GM21381 (cell line): ENCODE measurements around the gene TET3.

Source experiments
- ATAC-seq: cut with Tn5 transposase; IDR thresholded peaks from one replicate; pipeline ENCODE4 v1.9.1; 2021; ENCODE audit warnings: mild to moderate bottlenecking, moderate library complexity; ENCODE audit not compliant: unreplicated experiment

TET3 gene

GRCh38 chr2:73986085-73986681, 1.5 kb downstream of the TET3 start:
- ATAC-seq, result no peak

DNA sequence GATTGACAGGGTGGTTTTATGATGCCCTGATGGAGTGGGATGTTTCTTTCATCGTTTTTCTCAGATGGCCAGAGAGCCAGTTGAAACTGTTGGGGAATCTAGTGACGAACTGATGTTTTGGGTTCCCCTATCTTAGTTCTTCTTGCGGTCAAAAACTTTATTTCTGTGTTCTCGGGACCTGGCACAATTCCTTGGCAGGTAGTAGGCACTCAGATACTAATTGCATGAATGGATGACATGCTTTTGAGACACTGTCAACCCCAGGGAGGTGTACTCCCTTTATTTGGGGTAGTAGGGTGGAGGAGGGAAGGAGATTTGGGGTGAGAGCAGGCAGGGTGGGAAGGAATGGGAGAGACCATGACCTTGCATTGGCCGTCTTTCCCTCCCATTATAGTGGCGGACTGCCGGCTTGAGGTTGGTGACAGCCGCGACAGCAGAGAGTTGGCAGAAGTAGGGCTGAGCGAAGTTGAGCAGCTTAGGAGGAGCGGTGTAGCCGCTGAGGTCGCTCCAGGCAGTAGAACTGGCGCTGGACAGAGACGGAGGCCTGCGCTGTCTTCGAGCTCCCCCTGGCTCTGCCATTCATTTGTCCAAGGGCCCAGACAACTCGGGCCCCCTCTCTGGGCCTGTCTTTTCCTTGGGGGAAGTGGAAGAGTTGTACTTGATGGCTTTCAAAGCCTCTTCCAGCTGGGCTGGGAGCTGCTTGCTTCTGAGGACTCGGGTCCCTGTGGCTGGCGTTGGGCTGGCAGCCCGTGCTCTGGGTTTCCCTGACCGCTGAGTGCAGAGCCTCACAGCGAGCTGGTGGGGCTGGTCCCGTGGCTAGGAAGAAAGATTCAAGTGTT, 2.6 kb downstream of the TET3 start:
- no peak for ATAC-seq

GRCh38 chr2:73987948-73988700, 3.4 kb downstream of the TET3 start:
- ATAC-seq, result no peak

- no peak for ATAC-seq
Measured at GRCh38 chr2:73989972-73990371, 5.3 kb downstream of the TET3 start.

GRCh38 chr2:73990531-73990930, 5.8 kb downstream of the TET3 start:
- no peak for ATAC-seq

- ATAC-seq, result no peak
Measured at GRCh38 chr2:73992036-73992435, 7.3 kb downstream of the TET3 start.

DNA sequence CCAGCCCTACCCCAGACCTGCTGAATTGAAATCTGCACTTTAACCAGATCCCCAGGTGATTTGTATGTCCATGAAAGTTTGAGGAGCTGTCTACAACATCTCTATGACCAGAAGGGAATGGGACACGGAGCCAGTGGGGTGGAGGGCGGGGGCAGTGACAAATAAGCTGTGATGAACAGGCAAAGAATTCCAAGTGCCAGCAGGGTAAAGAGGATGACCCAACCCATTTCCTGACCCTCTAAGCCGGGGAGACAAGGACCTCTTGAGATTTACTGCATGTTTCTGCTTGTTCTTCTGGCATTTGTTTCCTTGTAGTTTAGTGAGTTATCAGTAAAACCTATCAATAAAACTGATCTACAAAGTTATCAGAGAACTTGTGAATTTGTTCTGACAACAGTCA, 8.7 kb downstream of the TET3 start:
- no peak for ATAC-seq

GRCh38 chr2:73993778-73994177, 9.1 kb downstream of the TET3 start:
- ATAC-seq, result no peak

DNA sequence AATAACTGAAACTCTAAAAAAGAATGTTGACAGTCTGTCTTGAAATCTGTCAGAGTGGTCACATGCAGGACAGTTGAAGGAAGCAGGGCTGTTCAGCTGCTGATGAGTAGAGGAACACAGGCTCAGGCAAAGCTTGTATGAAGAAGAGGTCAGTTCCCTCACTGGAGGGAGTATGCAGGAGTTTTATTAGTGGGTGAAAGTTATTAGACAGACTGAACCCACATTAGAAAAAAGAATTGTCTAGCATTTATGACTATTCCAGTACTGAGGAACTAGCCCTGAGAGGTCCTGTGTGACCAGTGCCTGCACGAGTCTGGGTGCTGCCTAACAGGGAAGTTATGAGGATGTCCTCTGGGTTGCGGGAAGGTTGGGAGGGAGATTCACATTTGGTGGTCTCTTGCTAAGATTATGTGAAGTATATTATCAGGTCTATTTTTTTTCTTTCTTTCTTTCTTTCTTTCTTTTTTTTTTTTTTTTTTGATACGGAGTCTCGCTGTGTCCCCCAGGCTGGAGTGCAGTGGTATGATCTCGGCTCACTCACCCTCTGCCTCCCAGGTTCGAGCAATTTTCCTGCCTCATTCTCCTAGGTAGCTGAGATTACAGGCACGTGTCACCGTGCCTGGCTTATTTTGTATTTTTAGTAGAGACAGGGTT, 9.6 kb downstream of the TET3 start:
- ATAC-seq, result no peak

DNA sequence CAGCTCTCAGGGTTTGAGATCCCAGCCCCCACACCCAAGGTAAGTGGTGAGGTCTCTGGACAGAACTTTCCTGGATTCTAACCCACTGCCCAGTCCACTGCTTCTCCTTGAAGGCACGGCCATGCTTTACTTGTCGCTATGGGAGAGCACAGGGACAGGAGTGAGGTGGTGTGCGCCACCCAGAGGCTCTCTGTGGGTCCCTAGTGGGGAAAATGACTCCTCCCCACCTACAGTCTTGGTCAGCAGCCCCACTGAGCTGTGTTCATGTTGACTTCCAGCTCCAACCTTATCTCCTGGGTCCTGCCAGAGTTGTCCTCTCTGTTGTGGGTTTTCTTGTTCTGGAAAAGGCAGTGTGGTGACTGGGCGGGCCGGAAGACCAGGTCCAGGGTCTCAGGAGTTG, 11.1 kb downstream of the TET3 start:
- no peak for ATAC-seq

- no peak for ATAC-seq
Measured at GRCh38 chr2:73997813-73998212, 13.1 kb downstream of the TET3 start.

GRCh38 chr2:73998451-73998850, 13.7 kb downstream of the TET3 start:
- ATAC-seq, result no peak

- no peak for ATAC-seq
Measured at GRCh38 chr2:73998933-73999332, 14.2 kb downstream of the TET3 start.

- ATAC-seq, result no peak
Measured at GRCh38 chr2:73999881-74000597, 15.3 kb downstream of the TET3 start.

- ATAC-seq, result no peak
Measured at GRCh38 chr2:74000666-74001065, 16.0 kb downstream of the TET3 start.

DNA sequence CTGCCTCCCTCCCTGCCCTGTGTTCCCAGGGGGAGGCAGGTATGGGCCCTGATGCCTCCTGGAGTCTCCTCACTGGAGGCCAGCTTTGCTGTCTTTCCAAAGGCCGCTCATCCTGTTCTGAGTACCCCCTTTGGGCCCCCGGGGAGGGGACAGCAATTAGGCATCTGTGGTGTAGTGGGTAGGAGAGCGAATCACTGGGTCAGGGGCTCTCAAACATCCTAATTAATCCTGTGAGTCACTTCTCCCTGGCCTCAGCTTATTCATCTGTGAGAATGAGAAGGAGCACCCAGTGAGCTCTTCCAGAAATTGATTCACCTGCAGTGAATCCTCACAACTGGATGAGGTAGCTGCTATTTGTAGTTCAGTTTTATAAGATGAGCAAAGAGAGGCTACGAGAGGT, 16.4 kb downstream of the TET3 start:
- no peak for ATAC-seq

DNA sequence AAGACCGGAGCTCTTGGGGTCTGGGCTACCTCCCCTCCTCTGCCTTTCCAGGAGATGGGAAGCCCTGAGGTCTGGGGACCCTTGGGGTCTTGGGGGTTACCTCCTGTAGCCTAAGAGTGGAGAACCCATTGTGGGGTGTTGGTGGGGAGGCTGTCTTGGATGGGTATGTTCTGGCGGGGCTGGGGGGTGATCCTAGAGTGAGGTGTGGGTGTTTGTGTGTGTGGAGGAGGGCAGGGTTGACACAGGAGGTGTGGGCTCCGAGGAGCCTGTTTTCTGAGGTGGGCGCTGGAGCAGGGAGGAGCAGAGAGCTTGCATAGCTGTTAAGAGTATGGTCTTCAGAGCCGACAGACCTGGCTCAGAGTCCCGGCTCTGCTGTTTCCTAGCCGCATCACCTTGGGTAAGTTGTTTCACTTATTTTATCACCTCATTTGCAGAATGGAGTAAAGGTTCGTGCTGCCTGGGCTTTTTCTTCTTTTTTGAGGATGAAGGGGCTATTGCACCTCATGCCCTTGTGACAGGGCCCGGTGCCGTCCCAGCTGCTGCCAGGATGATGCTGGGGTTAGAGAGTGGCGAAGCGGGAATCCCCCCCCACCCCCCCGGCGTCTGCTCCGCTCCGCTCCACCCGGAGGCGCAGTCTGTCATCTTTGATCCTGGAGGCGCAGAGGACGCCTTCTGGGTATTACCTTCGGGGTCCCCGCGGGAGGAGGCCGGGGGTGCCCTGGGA, 17.2 kb downstream of the TET3 start:
- ATAC-seq, result no peak

DNA sequence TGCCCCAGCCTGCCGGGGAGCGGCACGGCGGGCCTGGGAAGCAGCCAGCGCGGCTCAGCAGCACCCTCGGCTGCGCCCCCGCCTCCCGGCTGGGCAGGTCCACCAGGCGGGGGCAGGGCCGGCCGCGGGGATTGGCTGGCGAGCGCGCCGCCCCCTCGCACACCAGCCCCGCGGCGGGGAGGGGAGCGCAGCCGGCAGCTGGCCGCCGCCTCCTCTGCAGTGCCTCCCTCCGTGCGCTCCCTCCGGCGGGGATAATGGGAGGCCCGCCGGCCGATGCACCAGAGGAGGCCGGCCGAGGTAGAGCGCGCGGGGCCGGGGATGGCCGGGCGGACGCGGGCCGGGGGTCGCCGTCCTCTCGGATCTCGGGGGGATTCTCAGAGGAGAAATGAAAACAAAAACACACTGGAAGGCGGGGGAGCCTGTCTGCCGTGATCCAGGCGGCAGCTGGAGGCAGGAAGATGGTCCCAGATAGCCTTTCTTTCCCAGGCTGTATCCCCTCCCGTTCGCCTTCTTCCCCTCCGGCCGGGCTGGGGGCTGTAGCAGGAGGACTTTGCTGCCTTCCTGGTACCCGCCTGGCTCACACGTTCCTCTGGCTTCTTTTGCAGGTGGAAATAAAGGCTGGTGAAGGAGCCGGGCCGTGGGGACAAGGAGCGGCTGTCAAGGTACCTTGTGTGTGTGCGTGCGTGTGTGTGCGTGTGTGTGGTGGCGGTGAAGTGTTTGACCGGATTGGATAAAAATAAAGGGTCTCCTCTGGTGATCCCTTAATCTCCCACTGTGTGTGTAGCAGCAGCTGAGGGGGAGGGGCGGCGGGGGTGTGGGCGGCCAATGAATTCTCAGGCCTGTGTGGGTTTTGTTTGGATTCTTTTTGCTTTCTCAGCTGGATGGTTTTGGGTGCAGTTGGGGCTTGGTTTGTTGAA, 18.1 kb downstream of the TET3 start:
- ATAC-seq, result peak; percentile 92
